Hindlimb muscle (tissue), 1 donor: ENCODE measurements around the gene SAFB2. TPM values are rescaled to one million over a fixed set of nuclear protein-coding genes. Genes with fewer than 3 reads are reported as not detected.

Source experiments
- DNase-seq: peaks from one replicate; pipeline ENCODE4 v3.0.0-alpha.2; 2013
- polyA plus RNA-seq: library from polyadenylated mRNA; unstranded; fragments of 120-200 nt; gene quantifications from one replicate; pipeline ENCODE4 v1.2.1, GENCODE V29; 2013; ENCODE audit not compliant: insufficient read length

The SAFB2 gene
- 51.7 TPM for polyA plus RNA-seq

DNA sequence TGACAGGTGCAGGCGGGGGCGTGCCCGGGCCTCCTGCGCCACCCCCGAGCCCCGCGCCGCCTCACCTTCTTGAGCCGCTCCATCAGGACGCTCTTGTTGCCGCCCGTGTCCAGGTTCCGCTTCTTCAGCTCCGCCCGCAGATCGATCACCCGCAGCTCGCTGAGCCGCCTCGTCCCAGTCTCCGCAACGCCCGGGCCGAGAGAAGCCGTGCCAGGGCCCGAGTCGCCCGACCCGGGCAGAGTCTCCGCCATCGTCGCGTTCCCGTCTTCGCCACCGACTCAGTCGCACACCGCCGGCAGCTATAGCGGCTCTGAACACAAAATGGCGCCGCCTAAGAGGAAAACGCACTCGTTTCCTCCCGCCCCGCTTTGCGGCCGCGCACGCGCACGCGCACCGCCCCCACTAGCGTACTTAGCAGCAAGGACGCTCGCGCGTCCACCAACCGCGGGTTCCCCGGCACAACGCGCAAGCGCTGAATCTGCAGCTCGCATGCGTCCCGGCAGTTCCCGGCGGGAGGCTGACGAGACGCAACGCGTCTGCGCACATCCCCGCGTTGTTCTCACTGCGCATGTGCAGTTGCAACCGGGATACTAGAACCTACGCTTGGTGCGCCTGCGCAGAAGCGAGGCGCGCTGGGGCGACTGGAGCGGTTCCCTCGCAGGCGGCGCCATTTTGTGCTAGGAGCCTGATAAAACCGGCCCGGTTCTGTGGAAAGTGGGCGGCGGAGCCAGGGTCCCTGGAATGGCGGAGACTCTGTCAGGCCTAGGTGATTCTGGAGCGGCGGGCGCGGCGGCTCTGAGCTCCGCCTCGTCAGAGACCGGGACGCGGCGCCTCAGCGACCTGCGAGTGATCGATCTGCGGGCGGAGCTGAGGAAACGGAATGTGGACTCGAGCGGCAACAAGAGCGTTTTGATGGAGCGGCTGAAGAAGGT lies at the start of gene SAFB2, which contains the start of gene SAFB:
TSS of gene SAFB2 (minus strand) at position 312 of the 932 bp plus-strand sequence. CDS start at position 251, 61 bp downstream.
TSS of gene SAFB (plus strand) at position 619 of the 932 bp plus-strand sequence. CDS start at position 742, 123 bp downstream.
- DNase-seq: peak; percentile 100

DNA sequence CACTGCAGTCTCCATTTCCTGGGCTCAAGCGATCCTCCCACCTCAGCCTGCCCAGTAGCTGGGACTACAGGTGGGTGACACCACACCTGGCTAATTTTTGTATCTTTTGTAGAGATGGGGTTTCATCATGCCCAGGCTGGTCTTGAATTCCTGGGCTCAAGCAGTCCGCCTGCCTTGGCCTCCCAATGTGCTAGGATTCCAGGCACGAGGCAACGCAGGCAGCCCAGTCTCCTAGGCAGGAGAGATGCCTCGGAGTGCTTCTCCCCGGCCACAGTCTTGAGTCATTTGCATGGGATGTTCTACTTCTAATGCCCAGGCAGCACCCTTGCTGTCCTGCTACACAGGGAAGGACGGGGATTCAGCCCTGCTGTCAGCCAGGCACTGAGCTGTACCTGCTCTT lies 49.0 kb upstream of the SAFB2 start:
- no peak for DNase-seq

DNA sequence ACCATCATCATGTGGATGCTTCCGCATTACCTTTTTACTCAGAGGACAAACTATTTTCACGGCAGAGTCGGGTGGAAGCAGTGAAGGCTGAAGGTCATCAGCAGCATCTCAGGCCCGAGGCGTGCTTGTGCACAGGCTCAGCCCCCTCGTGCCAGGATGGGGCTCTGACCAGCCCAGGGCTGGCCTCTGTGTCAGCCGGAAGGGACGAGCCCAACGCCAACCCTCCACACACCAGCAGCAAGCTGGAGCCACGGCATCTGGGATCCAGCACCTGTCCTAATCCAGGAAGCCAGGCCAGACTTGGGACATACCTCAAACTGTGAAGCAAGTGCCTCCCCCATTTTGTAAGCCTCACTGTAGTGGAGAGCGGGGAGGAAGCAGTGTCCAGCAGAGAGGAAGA lies 46.6 kb upstream of the SAFB2 start:
- DNase-seq: no peak

DNA sequence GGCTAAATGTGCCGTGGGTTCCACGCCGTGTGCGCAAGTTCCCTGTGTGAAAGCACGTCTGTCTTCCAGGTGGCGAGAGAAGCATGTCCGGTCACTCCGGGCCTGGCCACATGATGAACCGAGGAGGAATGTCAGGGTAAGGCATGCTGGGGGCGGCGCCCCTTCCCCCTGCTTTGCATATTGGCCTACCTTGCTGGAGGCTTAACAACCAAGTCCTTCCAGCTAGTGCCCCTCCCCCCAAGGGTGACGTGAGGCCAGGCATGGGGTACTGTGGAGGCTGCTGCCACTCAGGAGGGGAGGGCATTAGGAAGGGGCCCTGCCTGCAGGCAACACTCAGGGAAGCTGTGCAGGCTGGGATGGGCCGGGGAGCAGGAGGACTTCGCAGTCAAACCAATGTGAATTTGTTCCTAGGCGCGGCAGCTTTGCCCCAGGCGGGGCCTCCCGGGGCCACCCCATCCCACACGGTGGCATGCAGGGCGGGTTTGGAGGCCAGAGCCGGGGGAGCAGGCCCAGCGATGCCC lies 45.2 kb upstream of the SAFB2 start:
- DNase-seq: no peak

DNA sequence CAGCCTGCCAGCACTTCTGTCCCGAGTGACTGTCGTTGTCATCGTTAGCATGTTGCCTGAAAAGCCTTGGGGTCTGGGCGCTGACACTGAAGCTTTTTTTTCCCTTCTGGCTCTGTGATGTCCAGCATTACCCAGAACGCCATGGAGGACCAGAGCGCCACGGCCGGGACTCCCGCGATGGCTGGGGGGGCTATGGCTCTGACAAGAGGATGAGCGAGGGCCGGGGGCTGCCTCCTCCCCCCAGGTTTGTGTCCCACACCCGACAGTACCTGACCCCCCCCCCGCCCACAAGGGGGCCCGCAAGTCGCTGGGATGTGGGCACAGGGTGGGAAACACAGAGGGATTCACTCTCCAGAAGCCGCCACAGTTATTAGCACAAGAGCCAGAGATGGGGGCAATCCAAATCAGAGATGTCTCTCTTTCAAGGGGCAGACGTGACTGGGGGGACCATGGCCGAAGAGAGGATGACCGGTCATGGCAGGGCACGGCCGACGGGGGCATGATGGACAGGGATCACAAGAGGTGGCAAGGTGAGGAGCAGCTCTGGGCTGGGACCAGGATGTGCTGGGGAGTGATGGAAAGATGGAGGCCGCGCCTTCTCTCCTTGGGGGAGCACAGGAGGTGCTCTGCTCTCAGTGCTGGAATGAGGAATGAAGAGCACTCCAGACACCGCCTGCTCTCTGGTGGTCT lies 44.5 kb upstream of the SAFB2 start:
- DNase-seq: no peak

DNA sequence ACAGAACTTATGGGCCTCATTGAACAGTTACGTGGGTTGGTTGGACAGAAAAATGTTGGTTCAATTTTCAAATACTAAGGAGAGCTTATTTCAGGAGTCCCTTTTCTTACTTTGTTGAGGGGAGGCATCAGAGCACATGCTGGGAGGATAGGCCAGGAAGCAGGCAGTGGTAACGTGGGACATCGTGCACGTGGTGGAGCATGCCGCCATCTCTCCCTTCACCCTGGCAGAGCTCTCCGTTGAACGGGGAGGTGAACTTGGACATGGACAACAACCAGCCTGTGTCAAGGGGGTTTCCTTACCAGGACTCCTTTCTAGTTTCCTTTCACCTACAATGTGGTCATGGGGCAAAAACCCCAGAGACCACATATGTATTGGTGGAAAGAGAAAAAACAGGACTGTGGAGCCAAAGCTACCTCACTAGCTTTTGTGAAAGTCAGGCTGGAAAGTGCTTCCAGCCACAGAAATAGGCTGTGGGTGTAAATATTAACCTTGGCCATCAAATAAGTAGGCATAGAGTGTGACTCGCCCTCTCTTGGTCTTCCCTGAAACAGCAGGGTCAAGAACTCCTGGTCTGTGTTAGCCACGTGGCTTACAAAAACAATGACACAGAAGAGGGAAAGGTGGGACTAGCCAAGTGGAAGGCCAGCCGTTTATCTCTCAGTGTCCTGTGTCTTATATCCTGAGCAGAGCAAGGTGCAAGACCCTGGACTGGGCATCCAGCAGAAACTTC lies 43.4 kb upstream of the SAFB2 start:
- no peak for DNase-seq

DNA sequence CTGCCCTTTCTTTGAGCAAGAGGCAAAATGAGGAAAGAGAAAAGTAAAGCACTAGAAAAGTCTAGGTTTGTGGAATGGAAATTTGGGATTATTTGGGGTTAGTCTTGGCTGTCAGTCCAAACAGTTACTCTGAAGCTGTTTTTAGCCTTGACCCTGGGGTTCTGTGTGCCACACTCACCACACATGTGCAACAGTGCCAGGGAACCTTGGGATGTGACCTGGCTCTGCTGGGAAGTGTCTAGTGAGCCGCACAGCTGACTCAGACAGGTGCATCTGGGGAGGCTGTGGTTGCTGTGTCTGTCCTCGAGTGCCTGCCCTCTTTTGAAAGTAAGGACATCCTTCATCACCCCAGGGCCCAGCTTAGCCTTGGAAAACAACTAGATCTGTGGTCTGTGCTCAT lies 41.9 kb upstream of the SAFB2 start:
- DNase-seq: no peak

DNA sequence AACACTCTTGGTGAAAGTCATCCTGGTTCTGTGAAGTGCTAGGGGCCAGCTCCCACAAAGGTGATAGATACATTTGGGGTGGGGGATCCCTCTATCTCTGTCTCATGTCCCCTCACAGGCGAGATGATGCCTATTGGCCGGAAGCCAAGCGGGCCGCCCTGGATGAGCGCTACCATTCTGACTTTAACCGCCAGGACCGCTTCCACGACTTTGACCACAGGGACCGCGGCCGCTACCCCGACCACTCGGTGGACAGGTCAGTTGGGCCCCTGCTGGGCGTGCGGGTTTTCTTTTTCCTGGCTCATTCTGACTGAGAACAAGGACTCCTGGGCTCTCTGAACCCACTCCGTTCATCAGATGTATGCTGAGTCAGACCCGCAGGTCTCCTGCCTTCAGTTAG lies 41.3 kb upstream of the SAFB2 start:
- DNase-seq: no peak

DNA sequence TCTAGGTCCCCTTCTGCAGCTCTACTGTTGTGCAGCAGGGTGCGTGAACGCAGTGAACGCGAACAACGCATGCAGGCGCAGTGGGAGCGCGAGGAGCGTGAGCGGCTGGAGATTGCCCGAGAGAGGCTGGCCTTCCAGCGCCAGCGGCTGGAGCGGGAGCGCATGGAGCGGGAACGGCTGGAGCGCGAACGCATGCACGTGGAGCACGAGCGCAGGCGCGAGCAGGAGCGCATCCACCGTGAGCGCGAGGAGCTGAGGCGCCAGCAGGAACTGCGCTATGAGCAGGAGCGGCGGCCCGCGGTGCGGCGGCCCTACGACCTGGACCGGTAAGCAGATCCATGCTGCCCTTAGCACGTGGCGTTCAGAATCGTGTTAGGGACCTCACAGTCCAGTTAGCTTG lies 38.9 kb upstream of the SAFB2 start:
- DNase-seq: no peak

DNA sequence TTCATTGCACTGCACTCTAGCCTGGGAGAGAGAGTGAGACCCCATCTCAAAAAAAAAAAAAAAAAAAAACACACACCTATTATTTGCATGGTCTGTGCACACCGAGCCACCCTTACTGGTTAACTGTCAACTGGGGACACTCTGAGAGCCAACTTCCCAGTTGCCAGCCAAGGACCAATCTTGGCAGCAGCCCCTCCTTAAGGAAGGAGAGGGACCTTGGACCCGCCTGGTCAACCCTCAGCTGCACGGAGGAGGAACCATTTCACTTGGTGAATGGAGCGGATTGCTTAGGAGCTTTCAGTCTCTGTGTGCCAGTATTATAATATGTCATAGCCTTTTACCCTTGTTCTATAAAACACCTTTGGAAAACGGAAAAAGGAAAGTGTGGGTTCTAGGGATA lies 32.8 kb upstream of the SAFB2 start:
- DNase-seq: no peak

DNA sequence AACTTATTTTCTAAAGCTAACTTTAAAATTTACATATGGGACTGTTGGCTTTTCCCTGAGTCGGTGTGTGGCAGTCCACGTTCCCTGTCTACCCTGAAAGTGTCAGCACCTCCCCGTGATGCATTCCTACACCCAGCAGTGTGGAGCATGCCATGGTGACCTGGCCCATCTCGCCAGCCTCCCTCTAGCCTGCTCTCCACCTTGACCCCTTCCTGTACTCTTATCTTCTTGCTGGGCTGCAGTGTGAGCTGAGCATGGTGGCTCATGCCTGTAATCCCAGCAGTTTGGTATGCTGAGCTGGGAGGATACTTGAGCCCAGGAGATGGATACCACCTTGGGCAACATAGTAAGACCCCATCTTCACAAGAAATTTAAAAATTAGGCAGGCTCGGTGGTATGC lies 32.4 kb upstream of the SAFB2 start:
- no peak for DNase-seq

DNA sequence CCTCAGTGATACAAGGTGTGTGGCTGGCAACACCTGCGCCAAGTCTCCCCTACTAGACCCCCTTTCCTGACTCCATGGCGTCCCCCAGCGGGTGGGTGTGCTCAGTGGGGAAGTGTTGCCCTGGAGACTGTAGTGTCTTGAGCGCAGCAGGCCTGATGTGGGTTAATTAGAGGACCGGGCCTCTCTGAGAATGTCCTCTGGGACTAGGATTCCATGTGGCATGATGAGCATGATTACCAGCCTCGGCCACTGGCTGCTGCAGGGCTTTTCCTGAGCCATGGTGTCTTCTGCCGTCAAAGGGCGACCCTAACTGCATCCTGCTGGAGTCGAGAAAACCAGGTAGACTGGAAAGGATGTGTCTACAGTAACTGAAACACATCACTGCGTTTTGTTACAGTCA lies 29.7 kb upstream of the SAFB2 start:
- DNase-seq: no peak

DNA sequence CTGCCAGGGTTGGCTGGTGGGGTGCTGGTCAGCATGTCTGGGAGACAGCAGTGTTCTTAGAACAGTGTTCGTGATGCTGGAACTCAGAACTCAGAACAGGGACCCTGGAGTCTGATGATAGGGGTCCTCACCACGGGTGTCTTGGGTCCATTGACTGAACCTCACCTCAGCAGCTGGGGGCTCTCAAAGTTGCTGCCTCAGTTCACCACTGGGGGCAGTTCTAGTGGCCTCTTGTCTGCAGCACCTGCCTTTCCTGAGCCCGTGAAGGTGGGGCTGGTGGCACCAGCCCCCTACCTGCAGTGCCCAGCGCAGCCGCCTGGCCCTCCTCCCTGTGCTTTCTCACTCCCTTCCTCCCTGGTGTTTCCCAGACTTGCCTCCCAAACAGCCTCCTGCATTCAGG lies 28.8 kb upstream of the SAFB2 start:
- no peak for DNase-seq

DNA sequence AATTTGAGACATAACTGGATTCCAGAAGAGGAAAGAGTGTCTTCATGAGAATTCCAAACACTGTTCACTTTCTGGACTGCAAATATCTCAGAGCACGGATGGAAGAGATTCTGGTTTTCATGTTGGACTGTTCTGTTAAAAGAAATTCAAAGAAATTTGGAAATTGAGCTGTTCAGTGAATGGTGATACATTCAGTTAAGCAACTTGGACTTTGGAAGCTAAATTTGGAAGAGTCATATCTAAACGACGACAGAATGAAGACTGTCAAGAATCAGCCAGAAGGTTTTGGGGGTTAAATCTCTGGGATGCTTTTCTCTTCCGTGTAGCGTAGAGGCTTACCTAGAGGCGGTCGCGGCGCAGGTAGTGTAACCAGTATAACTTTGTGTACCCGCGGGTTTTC lies 25.9 kb upstream of the SAFB2 start:
- DNase-seq: no peak

DNA sequence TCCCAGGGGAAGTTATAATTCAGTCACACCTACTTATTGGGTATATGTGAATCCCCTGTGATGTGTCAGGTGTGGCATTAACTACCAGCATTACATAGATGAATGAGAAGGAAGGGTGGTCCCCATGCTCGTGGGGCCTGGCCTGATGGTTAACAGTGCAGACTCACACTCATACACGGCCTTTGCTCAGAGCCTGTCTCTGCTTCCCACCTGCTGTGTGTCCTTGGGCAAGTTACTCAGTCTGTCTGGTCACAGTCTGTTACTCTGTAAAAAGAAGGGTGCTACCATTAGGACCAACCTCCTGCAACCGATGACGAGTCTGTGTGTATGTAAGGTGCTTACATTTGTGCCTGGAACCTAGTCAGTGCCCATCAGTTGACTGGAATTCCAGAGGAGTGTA lies 24.1 kb upstream of the SAFB2 start:
- no peak for DNase-seq

DNA sequence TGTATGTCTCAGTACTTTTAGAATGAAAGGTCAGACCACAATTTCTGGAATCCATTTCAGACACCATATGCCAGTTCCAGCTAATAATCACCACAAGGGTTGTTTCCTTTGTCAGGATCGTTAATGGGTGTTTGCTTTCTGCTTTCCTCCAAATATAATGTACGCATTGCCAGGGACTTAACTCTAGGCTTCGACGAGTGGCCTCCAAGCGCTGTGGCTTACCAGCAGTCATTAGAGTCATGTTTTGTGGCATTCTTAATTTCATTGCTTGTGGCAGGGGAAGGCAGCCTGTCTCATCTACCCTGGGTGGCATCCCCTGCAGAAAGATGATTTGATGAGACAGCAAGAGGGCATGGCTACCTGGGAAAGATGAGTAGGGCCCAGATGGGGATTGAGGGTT lies 22.8 kb upstream of the SAFB2 start:
- DNase-seq: no peak

DNA sequence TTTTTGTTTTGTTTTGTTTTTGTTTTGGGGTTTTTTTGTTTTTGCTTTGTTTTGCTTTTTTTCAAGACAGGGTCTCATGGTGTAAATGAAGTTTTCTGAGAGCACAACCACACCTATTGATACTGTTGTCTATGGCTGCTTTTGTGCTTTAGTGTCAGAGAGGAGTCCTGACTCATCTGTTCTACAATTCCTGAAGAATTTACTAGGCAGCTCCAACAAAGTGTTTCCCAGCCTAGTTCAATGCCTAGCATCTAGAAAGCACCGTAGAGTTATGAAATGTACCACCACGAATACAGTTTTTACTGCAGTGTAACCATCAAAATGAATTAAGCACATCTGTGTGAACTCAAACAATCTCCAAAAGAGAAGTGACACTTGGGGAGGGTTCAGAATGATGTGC lies 21.5 kb upstream of the SAFB2 start:
- DNase-seq: no peak

DNA sequence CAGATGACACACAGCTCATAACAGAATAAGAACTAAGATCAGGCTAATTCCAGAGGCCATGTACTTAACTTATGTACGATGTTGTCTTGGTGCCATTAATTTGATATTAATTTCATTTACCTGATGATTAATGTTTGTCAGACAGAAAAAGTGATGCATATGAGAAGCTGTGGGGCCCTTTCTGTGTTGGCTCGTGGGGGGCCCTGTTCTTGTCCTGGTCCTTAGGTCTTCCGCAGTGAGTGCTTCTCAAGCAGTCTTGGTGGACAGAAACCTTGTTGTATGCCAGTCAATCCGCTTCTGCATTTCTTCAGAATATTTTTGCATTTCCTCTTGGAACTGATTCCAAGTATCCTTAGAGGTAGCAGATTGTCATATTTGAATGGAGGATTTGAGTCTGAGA lies 20.5 kb upstream of the SAFB2 start:
- no peak for DNase-seq

DNA sequence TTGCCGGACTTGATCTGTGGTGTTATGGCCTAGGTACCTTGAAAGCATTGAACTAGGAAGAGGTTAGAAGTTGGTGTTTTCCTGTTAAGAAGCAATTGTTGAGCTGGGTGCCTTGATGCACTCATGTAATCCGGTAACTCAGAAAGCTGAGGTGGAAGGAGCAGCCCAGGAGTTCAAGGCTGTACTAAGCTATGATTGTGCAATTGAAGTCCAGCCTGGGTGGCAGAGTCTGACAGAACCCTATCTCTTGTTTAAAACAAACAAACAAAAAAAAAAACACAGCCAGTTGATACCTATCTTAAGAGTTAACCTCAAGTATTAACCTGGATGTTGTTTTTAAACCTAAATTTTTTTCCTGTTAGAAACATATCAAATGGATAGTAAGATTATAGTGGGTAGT lies 19.6 kb upstream of the SAFB2 start:
- no peak for DNase-seq

DNA sequence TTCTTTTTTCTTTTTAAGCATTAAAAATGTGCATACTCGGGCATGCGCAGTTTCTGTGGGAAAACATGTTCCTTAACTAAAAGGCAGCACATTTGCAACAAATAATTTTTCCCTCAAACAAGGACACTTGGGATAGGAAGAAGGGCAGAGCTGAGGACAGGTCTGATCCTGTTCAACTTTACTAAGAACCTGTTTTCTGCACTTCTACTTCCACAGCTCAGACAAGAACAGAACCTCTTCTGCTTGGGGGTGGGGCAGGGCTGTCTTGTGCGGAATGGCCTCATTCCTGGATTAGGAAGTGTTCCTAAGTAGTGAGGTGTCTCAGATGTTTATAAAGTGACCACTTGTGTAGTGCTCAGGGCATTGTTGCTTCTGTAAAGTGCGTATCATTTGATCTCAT lies 18.6 kb upstream of the SAFB2 start:
- DNase-seq: no peak

DNA sequence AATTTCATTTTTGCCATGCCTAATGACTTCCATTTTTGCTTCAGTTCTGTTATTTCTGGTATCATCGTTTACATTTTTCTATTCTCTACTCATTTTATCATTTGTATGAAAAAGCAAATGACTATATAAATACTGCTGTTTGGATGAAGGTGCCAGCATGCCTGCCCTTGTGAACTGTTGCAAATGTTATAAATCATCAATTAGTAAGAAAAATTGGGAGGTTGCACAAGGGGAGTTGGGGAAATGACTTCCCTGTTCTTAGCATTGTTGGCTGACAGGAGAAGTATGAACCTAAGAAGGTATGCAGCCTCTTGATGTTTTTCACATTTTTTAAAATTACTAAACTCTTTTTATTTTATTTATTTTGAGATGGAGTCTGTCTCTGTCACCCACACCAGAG lies 15.4 kb upstream of the SAFB2 start:
- DNase-seq: no peak

DNA sequence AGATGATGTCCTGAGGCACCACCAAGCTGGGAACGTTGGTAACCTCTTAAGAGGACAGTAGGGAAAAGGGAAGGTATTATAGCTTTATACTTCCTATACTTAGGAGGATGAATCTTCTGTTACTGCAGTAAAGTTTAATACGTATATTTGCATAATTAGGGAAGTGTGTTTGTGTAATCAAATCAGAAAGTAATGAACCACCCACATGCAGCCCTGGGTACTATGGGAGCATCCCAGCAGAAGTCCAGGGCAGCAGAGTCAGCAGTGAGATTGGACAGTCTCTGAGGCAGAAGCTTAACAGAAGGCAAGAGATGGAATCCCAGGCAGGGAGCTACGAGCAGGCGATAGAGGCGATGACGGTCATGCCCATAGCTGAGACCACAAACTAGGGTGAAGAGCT lies 12.9 kb upstream of the SAFB2 start:
- no peak for DNase-seq

DNA sequence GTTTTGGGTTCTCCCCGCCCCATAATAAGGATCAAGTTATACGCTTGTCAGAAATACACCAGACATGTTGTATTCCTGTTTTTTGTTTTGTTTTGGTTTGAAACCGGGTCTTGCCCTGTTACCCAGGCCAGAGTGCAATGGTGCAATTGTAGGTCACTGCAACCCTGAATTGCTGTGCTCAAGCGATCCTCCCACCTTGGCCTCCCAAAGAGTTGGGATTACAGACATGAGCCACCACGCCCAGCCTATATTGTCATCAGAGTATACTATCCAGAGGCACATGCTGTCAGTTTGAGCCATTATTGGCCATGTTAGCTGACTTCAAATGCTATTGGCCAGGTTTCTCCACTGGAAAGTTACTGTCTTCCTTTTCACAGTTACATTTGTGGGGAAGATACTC lies 10.1 kb upstream of the SAFB2 start:
- no peak for DNase-seq
